HepG2 (cell line): ENCODE data around the gene PID1.

Experiments
- JUND ChIP-seq: sonication (generic); formaldehyde crosslinking; IDR thresholded peaks from 2 replicates; pipeline ENCODE4 v1.8.0; 2022; ENCODE audit warnings: mild to moderate bottlenecking, missing genetic modification reagents
- POLR2A ChIP-seq, 2 experiments: IDR thresholded peaks; 2 replicates each; pipeline ENCODE4 v1.6.1; 2011; ENCODE audit warnings: low read depth in 2 of 2, low read length in 2 of 2, mild to moderate bottlenecking in 1 of 2, moderate library complexity in 1 of 2; ENCODE audit not compliant: insufficient read depth in 1 of 2
- SMC3 ChIP-seq: IDR thresholded peaks from 2 replicates; pipeline ENCODE4 v1.6.1; 2011; ENCODE audit warnings: low read length, improper control_type of control experiment
- SUZ12 ChIP-seq: fragments of 150-350 bp; IDR thresholded peaks from 2 replicates; pipeline ENCODE4 v1.6.1; 2014; ENCODE audit warnings: low read depth, low read length
- ZBTB7B ChIP-seq: sonication (generic); formaldehyde crosslinking; IDR thresholded peaks from 2 replicates; pipeline ENCODE4 v1.4.0; 2020; ENCODE audit warnings: missing genetic modification reagents
- ZNF776 ChIP-seq: sonication (generic); formaldehyde crosslinking; IDR thresholded peaks from 2 replicates; pipeline ENCODE4 v1.4.0; 2020; ENCODE audit warnings: mild to moderate bottlenecking, missing genetic modification reagents
- TF ChIP-seq, protein P1 (sequence below): IDR thresholded peaks from 2 replicates; pipeline ENCODE4 v1.6.1; 2016
- TF ChIP-seq, protein P2 (sequence below): sonication (generic); formaldehyde crosslinking; IDR thresholded peaks from 2 replicates; pipeline ENCODE4 v1.5.0; 2020; ENCODE audit warnings: mild to moderate bottlenecking, missing genetic modification reagents, moderate library complexity

DNA sequence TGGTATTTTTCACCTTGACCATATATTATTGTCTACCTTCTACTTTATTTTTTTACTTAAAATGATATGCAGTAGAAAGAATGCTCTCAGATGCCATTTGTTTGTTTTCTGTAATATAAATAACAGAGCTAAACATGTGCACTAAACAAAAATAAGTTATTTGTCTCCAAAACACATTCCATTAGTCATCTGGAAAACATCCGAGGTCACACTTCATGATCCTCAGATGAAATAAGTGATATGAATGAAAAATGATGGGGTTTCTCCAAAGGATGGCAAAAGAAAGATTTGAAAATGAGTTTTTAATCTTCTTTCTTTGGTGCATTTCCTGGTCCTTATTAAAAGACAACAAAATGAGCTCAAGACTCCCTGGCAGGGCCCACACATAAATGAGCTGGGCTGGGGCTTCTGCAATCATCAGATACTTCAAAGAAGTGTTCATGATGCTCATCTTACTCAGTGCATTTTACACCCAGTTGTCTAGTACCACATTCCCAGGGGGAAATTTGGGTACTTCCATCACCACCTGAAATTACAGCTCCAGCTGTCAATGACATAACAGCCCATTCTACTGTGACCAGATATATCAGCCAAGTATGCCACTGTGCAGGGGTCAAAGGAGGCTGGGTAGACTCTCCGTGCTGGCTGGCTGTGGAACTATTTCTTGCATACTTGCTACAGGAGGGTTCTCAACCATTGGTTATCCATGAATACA, 283.5 kb downstream of the PID1 start:
- no peak for TF ChIP-seq ZBTB7B (CRISPR knock-in tag)
- TF ChIP-seq, protein P1, sequence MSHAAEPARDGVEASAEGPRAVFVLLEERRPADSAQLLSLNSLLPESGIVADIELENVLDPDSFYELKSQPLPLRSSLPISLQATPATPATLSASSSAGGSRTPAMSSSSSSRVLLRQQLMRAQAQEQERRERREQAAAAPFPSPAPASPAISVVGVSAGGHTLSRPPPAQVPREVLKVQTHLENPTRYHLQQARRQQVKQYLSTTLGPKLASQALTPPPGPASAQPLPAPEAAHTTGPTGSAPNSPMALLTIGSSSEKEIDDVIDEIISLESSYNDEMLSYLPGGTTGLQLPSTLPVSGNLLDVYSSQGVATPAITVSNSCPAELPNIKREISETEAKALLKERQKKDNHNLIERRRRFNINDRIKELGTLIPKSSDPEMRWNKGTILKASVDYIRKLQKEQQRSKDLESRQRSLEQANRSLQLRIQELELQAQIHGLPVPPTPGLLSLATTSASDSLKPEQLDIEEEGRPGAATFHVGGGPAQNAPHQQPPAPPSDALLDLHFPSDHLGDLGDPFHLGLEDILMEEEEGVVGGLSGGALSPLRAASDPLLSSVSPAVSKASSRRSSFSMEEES (CRISPR knock-in tag), result no peak
- TF ChIP-seq SUZ12, result no peak
- no peak for TF ChIP-seq SMC3
- TF ChIP-seq ZNF776, result no peak
- TF ChIP-seq, protein P2, sequence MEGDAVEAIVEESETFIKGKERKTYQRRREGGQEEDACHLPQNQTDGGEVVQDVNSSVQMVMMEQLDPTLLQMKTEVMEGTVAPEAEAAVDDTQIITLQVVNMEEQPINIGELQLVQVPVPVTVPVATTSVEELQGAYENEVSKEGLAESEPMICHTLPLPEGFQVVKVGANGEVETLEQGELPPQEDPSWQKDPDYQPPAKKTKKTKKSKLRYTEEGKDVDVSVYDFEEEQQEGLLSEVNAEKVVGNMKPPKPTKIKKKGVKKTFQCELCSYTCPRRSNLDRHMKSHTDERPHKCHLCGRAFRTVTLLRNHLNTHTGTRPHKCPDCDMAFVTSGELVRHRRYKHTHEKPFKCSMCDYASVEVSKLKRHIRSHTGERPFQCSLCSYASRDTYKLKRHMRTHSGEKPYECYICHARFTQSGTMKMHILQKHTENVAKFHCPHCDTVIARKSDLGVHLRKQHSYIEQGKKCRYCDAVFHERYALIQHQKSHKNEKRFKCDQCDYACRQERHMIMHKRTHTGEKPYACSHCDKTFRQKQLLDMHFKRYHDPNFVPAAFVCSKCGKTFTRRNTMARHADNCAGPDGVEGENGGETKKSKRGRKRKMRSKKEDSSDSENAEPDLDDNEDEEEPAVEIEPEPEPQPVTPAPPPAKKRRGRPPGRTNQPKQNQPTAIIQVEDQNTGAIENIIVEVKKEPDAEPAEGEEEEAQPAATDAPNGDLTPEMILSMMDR, result no peak
- TF ChIP-seq JUND (CRISPR knock-in tag), result no peak
- TF ChIP-seq POLR2A (IDR thresholded peaks at IDR 0.05; ENCODE audit: insufficient read depth in 1 of 2, low read depth in 2 of 2, low read length in 2 of 2), result no peak
